ENCODE measurements around the gene DAB2.
"Not testable (repeated sequence)": the region's sequence is repeated elsewhere in the genome, so short reads cannot be mapped to it uniquely, and the experiment has no call there.

The DAB2 gene

DNA sequence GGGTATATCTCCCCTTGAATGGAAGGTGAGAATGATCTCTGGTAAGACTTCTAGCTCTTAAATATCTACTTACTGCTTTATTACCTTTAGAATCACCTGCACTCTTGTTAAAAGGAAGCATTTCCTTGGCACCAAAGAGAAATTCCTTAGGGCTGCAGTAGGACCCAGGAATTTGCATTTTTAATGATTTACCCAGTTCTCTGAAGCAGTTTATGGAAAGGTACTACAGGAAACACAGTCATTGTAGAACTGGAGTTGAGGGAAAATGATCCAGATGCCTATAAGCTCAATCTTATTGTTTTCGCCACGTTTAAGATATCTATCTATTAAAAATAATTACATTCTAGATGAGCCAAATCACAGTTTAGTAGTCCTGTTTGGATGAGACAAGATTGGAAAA, 51.0 kb downstream of the DAB2 start:
- DNase-seq, result no peak

DNA sequence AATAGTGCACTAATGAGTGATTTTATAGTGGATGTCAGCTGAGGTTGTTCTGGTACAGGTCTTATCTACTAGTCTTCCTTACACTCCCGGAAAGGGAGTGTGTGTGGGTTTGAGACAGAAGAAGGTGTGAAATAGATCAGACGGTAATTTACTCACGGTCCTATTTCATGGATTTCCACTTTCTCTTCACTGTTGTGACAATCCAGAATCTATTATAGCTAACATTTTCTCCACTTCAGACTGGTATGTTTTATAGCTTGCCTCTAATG, 53.5 kb downstream of the DAB2 start:
- no peak for DNase-seq

DNA sequence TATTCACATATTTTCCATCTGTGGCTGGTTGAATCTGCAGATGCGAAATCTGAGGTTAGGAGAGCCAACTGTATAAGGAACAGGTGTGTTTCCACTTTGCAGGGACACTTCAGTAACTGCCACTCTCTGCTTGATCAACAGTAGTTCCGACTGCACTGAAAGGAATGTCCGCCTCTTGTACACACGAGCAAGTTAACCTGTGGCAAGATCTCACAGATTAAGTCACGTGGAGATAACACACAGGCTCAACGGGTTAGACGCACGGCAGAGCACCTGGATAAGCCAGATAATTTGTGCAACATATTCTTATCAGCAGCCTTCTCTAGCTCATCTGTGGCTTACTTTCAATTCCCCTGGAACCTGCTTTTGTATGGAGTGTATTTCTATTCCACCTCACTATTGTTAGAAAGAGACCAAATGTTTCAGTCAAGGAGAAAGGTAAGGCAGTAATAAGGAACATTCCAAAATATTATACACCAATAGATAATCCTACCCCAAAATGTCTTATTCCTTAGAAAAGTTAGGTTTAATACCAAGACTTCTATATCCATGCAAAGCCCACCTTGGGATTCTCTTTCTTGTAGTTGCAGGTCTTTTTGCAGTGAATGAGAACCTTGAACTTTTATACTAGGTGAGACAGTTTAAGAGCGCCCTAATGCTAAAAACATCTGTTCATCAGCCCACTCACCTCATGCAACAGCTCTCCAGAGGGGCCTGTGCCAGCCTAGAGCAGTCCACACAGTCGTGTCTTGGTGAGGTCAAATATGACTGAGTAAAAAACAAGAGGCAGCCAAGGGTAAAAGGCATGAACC, 54.0 kb downstream of the DAB2 start:
- DNase-seq, result no peak

DNA sequence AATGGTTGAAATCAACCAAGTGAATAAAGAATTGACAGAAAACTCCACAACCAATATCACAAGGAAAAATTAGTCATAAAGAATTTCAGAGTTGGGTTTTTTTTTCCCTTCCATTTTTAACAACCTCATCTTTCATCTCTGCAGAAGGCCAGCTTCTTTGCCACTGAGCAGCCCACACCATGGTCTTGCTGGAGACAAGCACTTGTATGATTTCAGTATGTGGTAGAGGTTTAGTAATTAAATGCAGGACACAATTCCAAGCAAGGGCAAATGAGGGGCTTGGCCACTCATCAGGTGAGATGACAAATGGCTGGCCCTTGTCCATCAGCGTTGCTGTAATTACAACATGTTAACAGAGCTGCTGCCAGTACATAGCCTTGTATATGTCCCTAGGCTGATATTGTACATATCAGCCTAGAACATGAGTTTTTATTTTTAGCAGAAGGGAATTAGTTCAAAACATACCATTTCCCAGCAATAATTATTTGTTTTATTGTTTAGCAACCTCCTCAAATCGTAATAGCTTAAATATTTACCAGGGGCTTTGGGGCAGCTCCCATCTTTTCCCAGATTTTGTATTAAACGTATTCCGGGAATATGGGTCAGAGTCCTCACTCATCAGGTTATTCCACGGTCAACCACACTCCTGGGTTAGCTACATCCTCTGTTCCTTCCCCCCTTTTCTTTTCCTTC, 55.5 kb downstream of the DAB2 start:
- no peak for DNase-seq

DNA sequence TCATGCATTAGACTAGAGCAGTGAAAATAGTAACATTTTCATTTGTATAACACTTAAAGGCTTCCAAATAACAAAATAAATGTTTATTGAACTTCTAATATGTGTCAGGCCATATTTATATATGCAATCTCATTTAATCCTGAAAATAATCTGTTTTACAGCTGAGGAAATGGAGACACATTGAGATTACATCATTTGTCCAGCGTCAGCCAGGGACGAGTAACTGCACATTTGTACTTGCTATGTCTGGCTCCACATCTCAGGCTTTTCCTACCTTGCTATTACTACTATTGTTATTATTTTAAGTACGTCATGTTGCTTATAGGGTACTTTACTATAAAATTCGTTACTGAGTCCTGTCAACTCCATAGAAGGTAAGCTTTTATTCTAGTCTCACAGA, 56.7 kb downstream of the DAB2 start:
- no peak for DNase-seq

DNA sequence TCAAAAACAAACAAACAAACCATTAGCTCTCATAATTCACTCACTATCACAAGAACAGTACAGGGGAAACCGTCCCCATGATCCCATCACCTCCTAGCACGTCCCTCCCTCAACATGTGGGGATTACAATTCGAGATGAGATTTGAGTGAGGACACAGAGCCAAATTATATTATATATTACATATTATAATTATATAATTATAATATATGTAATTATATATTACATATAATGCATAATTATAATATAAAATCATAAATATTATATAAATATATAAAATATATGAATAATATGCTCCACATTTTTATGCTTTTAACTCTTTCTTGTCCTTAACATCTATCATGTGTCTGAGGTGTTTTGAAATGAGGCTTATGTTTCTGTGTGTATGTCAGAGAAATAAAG, 57.1 kb downstream of the DAB2 start:
- no peak for DNase-seq

DNA sequence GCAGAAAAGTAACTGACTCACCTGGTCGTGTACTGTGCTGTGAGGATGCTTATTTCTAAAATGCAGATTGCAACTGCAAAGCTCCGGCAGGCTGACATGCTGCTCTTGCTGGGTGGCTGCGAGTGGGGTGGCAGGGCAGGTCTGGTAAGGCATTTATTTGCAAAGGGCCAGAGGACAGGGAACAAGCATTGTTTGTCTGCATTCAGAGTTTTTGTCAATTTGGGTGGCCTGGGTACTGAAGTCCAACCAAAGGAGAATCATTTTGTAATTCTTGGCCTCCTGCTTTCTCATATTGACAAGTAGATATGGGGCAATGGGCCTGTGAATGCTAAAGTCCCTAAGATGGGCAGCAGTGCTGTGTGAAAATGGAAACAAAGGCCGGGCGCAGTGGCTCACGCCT, 60.4 kb downstream of the DAB2 start, which contains the start of gene C9:
C9 (minus strand) TSS at position 129 of the 400 bp plus-strand sequence; CDS start at position 98, 31 bp downstream.
- DNase-seq, result no peak

DNA sequence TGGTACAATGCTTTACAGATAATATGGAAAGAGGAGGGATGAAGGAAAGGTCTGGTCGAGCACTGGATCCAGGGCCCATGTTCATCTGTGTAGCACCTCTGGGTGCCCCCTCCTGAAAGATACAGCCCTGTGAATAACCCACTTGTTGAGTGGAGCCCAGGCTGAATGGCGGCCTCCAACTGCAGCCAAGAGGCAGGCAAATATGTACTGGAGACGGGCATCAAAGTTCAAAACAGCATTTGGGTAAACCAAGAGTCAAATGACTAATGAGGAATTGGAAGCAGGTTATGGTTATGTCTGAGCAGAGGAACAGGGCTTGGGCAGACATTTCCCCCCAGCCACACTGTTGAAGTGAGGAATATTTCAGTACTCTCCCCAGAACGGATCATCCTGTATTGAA, 61.6 kb downstream of the DAB2 start:
- no peak for DNase-seq

DNA sequence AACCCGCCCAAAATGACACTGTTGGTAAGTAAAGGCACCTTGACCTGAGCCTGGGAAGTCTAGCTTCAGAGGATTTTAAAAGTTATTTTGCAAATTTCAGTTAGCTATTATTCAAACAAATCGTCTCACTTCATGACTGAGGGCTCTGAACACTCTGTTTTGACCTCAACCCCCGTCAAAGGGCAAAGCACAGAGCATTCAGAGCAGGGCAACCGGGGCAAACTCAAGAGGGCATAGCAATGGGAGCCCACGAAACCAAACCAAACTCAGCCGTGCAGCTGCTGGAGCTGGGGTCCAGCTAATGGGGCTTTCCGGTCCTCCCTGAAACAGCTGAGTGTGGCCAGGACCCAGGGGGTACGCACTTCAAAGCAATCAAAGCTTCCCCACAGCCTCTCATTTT, 62.1 kb downstream of the DAB2 start:
- no peak for DNase-seq

DNA sequence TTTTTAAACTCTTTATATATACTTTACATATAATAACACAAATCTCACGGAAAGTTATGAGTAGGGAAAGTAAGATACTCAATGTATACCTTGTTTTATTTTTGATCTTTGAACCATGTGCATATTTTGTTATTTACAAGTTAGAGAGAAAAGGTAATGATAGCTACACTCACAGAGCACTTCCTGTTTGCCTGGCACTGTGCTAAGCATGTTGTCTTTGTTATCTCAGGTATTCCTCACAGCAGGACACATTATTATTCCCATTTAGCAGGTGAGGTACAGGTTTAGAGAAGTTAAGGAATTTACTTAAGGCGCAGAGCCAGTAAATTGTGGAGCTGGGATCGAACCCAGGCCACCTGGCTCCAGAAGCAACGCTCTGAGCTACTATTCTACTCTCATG, 63.5 kb downstream of the DAB2 start:
- DNase-seq, result no peak

DNA sequence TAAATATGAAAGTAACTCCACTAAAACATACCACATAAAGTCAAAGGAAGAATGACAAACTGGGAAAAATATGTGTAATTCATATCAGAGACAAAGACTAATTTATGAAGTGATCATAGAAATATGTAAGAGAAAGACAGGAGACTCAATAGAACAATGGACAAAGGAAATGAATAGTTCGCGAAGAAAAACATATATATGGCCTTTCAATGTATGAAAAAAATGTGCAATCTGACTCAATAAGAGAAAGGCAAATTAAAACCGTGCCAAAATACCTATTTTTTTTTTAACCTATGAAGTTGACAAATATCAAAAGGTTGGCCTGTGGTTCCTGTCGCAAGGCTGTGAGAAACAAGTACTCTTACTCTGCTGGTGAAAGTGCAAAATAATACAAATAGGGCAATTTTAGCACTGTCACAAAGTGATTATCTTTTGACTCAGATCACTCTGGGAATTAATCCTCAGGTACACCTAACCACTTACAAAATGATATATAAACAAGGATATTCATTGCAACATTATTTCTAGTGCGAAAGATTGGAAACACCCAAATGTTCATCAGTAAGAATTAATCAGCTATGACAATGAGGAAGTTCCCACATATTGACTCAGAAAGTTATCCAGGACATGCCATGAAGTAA, 64.2 kb downstream of the DAB2 start:
- no peak for DNase-seq

DNA sequence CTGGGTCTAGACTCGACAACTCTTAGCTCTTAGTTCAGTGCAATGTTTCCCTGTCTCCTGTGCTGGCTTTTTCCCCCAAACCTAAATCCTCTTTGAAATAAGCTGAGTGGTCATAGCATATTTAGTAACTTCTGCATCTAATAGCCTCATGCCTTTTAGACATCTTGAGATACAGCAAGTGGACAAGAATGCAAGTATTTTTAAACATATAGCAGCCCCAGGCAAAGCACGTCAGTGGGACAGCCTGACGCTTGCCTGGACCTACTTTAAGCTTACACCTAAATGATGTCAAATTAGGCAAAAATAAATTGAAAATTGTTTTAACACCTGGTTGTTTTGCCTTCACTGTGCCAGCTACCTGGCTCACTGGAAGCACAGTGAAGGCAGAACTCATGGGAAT, 68.5 kb downstream of the DAB2 start:
- DNase-seq, result no peak

DNA sequence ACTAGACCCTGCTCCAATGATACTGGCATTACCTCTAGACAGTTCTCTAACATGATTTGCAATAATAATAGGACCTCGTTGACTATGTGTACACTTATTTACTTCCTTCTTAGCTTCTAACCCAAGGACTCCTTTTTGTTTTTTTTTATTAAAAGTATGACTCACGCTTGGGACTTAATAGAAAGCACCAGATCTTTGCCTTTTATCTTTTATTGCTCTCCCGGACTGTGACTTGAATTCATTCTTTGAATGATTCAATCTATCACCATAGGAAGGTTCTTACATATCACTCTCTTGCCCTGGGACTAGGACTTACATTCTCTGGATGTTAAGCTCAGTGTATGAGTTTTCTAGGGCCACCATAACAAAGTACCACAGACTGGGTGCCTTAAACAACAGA, 69.5 kb downstream of the DAB2 start:
- no peak for DNase-seq

DNA sequence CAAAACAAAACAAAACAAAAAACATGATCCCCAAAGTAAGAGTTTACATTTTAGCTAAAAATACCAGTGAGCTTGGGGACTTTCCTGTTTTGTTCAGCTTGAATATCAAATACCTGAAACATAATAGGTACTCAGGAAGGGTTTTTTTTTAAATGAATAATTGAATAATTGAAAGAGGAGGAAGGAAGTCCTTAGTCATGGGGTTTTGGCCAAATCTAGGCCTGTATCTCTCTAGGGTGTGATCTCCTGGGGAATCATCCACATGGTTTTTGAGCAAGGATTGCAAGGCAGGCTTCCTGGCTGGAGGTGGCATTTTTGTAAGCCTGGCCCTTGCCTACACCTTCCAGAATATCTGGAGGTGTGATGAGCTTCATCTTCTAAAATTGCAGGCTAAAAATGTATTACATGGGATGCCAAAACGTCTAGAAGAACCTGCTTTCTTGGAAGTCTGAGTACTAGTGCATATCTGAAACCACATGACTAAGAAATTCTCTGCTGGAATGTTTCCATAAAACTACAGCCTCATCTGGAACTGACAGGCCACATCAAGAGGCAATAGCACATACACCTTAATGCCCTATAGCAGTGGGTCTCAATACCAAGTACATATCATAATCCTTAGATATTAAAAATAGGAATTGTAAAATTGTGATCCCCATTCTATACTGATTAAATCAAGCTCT, 70.9 kb downstream of the DAB2 start:
- DNase-seq, result no peak

DNA sequence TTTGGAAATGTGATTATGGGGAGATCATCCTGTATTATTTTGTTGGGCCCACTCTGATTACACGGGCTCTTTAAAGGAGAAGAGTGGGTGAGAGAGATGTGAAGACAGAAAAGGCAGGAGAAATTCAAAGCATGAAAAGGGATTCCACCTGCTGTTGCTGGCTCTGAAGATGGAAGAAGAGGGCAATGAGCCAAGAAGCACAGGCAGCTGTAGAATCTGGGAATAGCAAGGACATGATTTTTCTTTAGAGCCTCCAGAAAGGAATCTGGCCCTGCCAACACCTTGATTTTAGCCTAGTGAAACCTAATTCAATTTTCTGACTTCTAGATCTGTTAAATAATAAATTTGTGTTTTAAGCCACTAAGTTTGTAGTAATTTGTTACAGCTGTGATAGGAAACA, 71.8 kb downstream of the DAB2 start:
- DNase-seq, result no peak

DNA sequence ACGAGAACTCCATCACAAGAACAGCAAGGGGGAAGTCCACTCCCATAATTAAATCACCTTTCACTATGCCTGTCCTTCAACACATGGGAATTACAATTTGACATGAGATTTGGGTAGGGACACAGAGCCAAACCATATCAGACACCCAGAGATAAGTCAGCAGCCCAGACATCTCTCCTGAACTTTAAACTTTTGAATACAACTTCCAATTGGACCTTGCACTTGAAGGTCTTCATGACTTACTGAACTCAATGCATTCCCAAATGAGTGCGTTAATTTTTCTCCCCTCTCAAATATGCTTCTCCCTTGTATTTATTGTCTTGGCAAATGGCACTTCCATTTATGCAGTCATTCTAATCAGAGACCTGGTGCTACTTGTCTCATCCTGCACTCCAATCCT, 72.6 kb downstream of the DAB2 start:
- no peak for DNase-seq

DNA sequence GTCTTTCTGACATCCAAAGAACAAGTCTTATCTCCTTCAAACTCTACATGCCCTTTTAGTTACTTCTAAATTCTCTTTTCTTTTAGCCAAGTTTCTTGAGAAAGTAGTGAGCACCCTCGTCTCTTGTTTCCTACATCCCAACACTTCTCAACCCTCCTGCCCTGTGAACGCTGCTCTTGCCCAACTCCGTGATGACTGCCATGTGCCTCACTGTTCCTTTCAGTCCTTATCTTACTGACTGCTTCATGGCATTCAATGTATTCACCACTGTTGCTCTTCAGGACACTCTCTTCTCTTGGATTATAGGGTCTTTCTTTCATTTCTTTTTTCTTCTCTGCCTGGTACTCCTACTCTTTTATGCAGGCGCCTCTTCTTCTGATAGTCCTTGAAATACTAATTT, 75.3 kb downstream of the DAB2 start:
- DNase-seq, result no peak

DNA sequence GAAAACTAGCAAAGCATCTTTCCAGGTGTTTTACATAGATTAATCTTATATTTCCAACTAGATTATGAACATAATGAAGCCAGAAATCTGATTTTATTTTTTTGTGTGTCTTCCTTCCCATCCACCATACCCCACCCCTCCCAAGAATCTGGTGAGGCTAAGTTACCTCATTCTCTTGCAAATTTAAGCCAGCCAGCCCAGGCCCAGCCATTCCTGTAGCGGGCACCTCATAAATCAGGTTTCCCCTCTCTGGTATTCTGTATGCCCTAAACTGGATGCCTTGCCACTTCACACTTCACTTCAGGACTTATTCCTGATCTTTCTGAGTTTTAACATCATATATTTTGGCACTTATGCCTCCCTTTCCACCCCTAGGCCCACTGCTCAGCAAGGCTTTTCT, 82.3 kb downstream of the DAB2 start:
- DNase-seq, result no peak

DNA sequence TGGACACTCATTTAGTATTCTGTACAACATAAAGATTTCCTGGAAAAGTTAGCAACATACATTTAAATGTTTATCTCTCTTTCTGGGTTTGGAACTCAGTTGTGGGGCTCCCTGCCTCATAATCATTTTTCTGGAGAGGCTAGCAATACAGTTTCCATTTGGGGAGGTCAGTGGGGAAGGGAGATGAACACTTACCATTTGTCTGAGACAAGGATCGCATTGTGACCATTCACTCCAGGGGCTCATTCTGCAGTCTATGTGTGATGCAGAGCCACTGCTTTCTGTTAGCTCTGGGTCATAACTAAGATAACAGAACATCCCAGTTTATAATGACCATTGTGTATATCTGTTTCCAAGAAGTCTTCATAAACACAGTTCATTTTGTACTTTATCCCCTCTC, 82.9 kb downstream of the DAB2 start:
- no peak for DNase-seq

DNA sequence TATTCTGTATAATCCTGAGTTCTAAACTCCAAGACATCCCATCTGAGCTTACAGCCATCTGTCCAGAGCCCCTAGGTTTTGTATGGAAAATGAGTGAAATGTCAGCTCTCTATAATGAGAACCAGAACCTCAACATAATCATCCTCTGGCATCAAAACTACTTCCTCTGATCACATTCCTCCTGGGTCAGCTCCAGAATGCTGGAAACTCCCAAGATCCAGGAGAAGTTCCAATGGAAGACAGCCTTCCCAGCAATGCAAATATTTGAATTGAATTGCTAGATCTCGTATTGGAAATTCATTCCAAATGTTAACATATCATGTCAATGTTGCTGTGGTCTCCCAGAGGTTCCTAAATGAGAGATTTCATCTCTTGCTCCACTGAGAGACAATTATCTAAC, 84.3 kb downstream of the DAB2 start:
- DNase-seq, result no peak

DNA sequence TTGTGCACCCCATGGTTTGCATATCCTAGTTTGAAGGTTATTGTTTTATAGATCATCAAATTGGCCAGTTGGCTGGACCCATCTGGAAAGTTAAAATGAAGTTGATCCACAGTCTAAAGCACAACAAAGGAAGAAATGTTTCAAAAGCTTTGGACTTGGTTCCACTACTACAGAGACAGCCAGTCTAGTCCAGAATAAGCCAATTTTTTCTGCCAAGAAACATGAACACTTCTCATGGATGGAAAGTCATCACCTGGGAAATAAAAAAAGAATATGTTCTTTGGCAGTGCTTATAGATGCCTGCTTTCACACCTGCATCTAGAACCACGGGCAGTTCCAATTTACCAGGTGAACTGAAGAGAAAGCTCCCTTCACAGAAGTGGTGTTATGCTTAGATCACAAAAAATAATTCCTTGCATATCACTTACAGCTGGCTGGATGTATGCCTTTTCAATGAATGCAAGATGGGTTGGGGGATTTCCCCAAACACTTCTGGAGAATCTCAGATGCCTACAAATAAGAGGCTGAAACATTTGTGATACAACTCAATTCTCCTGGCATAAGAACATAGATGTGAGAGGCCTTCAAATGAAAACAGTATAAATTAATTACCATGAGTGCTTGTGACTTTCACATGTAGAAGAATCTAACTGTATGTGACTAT, 87.4 kb downstream of the DAB2 start:
- no peak for DNase-seq

DNA sequence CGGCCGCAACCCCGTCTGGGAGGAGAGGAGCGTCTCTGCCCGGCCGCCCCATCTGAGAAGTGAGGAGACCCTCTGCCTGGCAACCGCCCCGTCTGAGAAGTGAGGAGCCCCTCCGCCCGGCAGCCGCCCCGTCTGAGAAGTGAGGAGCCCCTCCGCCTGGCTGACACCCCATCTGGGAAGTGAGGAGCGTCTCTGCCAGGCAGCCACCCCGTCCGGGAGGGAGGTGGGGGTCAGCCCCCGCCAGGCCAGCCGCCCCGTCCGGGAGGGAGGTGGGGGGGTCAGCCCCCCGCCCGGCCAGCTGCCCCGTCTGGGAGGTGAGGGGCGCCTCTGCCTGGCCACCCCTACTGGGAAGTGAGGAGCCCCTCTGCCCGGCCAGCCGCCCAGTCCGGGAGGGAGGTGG, 90.5 kb downstream of the DAB2 start:
- not testable (repeated sequence) for DNase-seq

DNA sequence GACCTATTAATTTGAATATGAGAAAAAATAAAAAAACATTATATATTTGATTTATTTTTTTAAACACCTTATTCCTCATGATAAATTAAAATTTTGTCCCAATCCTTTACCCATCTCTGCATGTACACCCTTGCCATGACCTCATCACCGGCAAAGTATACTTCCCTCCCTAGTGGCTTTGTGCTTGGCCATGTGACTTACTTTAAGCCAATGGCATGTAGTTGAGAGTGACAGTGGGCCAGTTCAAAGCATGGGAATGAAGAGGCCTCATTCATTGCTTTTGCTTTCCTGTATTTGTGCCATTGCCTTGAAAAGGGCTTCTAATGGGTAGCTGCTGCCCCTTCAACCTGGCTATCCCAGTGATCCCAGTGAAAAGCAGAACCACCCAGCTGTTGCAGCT, 91.7 kb downstream of the DAB2 start:
- no peak for DNase-seq
